IMR-90 (cell line): ENCODE measurements around the gene ADGRG3. TPM values are rescaled to one million over a fixed set of nuclear protein-coding genes. Genes with fewer than 3 reads are reported as not detected.

Experiments used
- ATAC-seq: fragments of 200-7000 bp; cut with Tn5 transposase; 2 replicates; pipeline ENCODE4 v1.9.1; 2020; ENCODE audit warnings: low read depth, mild to moderate bottlenecking, moderate library complexity
- BruUV-seq: library from RNA; stranded (reverse); fragments of 400-500 nt; replicated peaks from 2 replicates; lab custom pipeline; 2021; lab: Mats Ljungman, UMichigan
- CTCF ChIA-PET: fragments of 300-600 bp; formaldehyde crosslinking; extraction: SDS; loops from one replicate; lab custom pipeline; 2021; ENCODE audit warnings: antibody characterized with exemption; lab: Yijun Ruan, JAX
- POLR2A ChIA-PET: fragments of 300-600 bp; sonication (Branson Sonifier 250); formaldehyde crosslinking; loops from one replicate; lab custom pipeline; 2022; ENCODE audit warnings: antibody characterized with exemption; ENCODE audit not compliant: unreplicated experiment; lab: Charles Lee
- DNase-seq: peaks from one replicate; pipeline ENCODE4 v3.0.0; 2013
- H2AFZ ChIP-seq: replicated peaks from 2 replicates; pipeline ENCODE3; 2013; ENCODE audit warnings: low read length, mild to moderate bottlenecking; ENCODE audit not compliant: poor library complexity
- H2AK5ac ChIP-seq: 2 replicates; pipeline ENCODE4 v1.6.1; 2013; ENCODE audit warnings: low read depth, low read length, inconsistent platforms
- H2AK9ac ChIP-seq: replicated peaks from 2 replicates; pipeline ENCODE3; 2013; ENCODE audit warnings: mild to moderate bottlenecking, low read depth, low read length, moderate library complexity; ENCODE audit not compliant: poor library complexity
- H2BK120ac ChIP-seq: 2 replicates; pipeline ENCODE4 v1.6.1; 2013; ENCODE audit warnings: low read depth, low read length, inconsistent platforms
- H2BK15ac ChIP-seq: 3 replicates; pipeline ENCODE4 v1.6.1; 2013; ENCODE audit warnings: low read depth, low read length, inconsistent platforms
- H2BK20ac ChIP-seq: 2 replicates; pipeline ENCODE4 v1.6.1; 2013; ENCODE audit warnings: low read depth, mild to moderate bottlenecking, inconsistent platforms, low read length, moderate library complexity
- H2BK5ac ChIP-seq: 2 replicates; pipeline ENCODE4 v1.6.1; 2013; ENCODE audit warnings: mild to moderate bottlenecking, low read depth, low read length, inconsistent platforms; ENCODE audit not compliant: poor library complexity, severe bottlenecking
- H3K14ac ChIP-seq: replicated peaks from 2 replicates; pipeline ENCODE4 v1.6.1; 2013; ENCODE audit warnings: low read depth, low read length, inconsistent platforms
- H3K18ac ChIP-seq: 2 replicates; pipeline ENCODE4 v1.6.1; 2013; ENCODE audit warnings: low read depth, low read length, control low read depth
- H3K23ac ChIP-seq: 2 replicates; pipeline ENCODE4 v1.6.1; 2013; ENCODE audit warnings: low read depth, low read length, inconsistent platforms
- H3K27ac ChIP-seq: 2 replicates; pipeline ENCODE4 v1.5.1; 2013; ENCODE audit warnings: mild to moderate bottlenecking, control low read depth, low read length; ENCODE audit not compliant: insufficient read depth
- H3K27me3 ChIP-seq: 2 replicates; pipeline ENCODE4 v1.6.1; 2013; ENCODE audit warnings: low read length; ENCODE audit not compliant: control insufficient read depth, insufficient read depth
- H3K36me3 ChIP-seq: 2 replicates; pipeline ENCODE4 v1.6.1; 2013; ENCODE audit warnings: low read length, mixed read lengths; ENCODE audit not compliant: control insufficient read depth, insufficient read depth
- H3K4ac ChIP-seq: 2 replicates; pipeline ENCODE4 v1.6.1; 2013; ENCODE audit warnings: low read depth, low read length, inconsistent platforms
- H3K4me1 ChIP-seq: 2 replicates; pipeline ENCODE4 v1.6.1; 2013; ENCODE audit warnings: low read length, mixed read lengths; ENCODE audit not compliant: control insufficient read depth, insufficient read depth
- H3K4me2 ChIP-seq: 2 replicates; pipeline ENCODE4 v1.6.1; 2013; ENCODE audit warnings: low read depth, mild to moderate bottlenecking, control low read depth, low read length, moderate library complexity
- H3K4me3 ChIP-seq: 2 replicates; pipeline ENCODE4 v1.5.1; 2013; ENCODE audit warnings: low read depth, mild to moderate bottlenecking, control low read depth, low read length, moderate library complexity; ENCODE audit not compliant: insufficient read depth
- H3K56ac ChIP-seq: 2 replicates; pipeline ENCODE4 v1.6.1; 2013; ENCODE audit warnings: low read length, inconsistent platforms; ENCODE audit not compliant: insufficient read depth; ENCODE audit errors: extremely low read depth
- H3K79me1 ChIP-seq, 2 experiments: 2 replicates each; pipeline ENCODE4 v1.6.1; 2013; ENCODE audit warnings: low read length in 2 of 2, inconsistent platforms in 1 of 2, low read depth in 1 of 2
- H3K9ac ChIP-seq: 2 replicates; pipeline ENCODE4 v1.6.1; 2013; ENCODE audit warnings: low read depth, low read length, control low read depth
- H3K9me1 ChIP-seq: 2 replicates; pipeline ENCODE4 v1.6.1; 2013; ENCODE audit warnings: low read length, inconsistent platforms; ENCODE audit not compliant: insufficient read depth
- H3K9me3 ChIP-seq: 2 replicates; pipeline ENCODE4 v1.6.1; 2013; ENCODE audit warnings: low read length; ENCODE audit not compliant: control insufficient read depth, insufficient read depth
- H4K20me1 ChIP-seq: 2 replicates; pipeline ENCODE4 v1.6.1; 2013; ENCODE audit warnings: low read length, inconsistent platforms; ENCODE audit not compliant: insufficient read depth
- H4K5ac ChIP-seq: 2 replicates; pipeline ENCODE4 v1.6.1; 2013; ENCODE audit warnings: mild to moderate bottlenecking, low read depth, low read length, control low read depth
- H4K8ac ChIP-seq, 2 experiments: 2 replicates each; pipeline ENCODE4 v1.6.1; 2013; ENCODE audit warnings: low read depth in 2 of 2, low read length in 2 of 2, control low read depth in 1 of 2, inconsistent platforms in 1 of 2
- H4K91ac ChIP-seq: 2 replicates; pipeline ENCODE4 v1.6.1; 2013; ENCODE audit warnings: low read depth, low read length, inconsistent platforms; ENCODE audit not compliant: insufficient read depth
- BHLHE40 ChIP-seq: fragments of 150-350 bp; IDR thresholded peaks from 2 replicates; pipeline ENCODE4 v1.6.1; 2016; ENCODE audit warnings: mild to moderate bottlenecking, low read depth, low read length
- CEBPB ChIP-seq: IDR thresholded peaks from 2 replicates; pipeline ENCODE4 v1.6.1; 2012; ENCODE audit warnings: low read depth, low read length, improper control_type of control experiment
- FOS ChIP-seq: fragments of 150-350 bp; IDR thresholded peaks from 2 replicates; pipeline ENCODE4 v1.6.1; 2016; ENCODE audit warnings: low read depth, low read length
- MAFK ChIP-seq: IDR thresholded peaks from 2 replicates; pipeline ENCODE4 v1.6.1; 2012; ENCODE audit warnings: low read depth, low read length, improper control_type of control experiment
- MXI1 ChIP-seq: IDR thresholded peaks from 2 replicates; pipeline ENCODE4 v1.6.1; 2012; ENCODE audit warnings: low read depth, mild to moderate bottlenecking, low read length, moderate library complexity, borderline replicate concordance
- NFE2L2 ChIP-seq: fragments of 150-350 bp; IDR thresholded peaks from 2 replicates; pipeline ENCODE4 v1.6.1; 2016; ENCODE audit warnings: low read depth, mild to moderate bottlenecking, low read length
- RAD21 ChIP-seq: IDR thresholded peaks from 2 replicates; pipeline ENCODE4 v1.6.1; 2012; ENCODE audit warnings: low read length, improper control_type of control experiment
- RCOR1 ChIP-seq: IDR thresholded peaks from 2 replicates; pipeline ENCODE4 v1.6.1; 2012; ENCODE audit warnings: mild to moderate bottlenecking, low read length, improper control_type of control experiment; ENCODE audit not compliant: insufficient replicate concordance
- SMC3 ChIP-seq: fragments of 150-350 bp; IDR thresholded peaks from 2 replicates; pipeline ENCODE4 v1.6.1; 2016; ENCODE audit warnings: low read depth, mild to moderate bottlenecking, antibody characterized with exemption, low read length, moderate library complexity
- WGBS, 2 experiments: methylation state at CpG; one replicate each; pipeline versions ENCODE4 v1.1.5 to v1.1.7; 2013; ENCODE audit warnings: missing lambda C conversion rate in 2 of 2; ENCODE audit not compliant: insufficient read length in 1 of 2; ENCODE audit errors: extremely low coverage in 2 of 2; 5-methylcytosine and 5-hydroxymethylcytosine counted together
- dilution Hi-C: fragments of 300-500 bp; cut with HindIII; formaldehyde crosslinking; loops from one replicate; pipeline ENCODE4 v1.14.3; 2018; ENCODE audit warnings: low sequenced_read_pairs; ENCODE audit not compliant: unreplicated experiment
- in situ Hi-C: fragments of 300-500 bp; cut with MboI; formaldehyde crosslinking; loops from 3 replicates; pipeline ENCODE4 v1.14.3; 2019; ENCODE audit warnings: low sequenced_read_pairs, inconsistent platforms, mixed read lengths
- intact Hi-C: fragments of 100-400 bp; cut with micrococcal nuclease; formaldehyde crosslinking; loops from 2 replicates; pipeline ENCODE4 v1.10.0; 2022
- polyA plus RNA-seq, 3 experiments: library from polyadenylated mRNA; depleted of rRNA; stranded (reverse); fragments of >200 nt; gene quantifications; 2 replicates each; pipeline ENCODE4 v1.2.3, GENCODE V29; 2012; ENCODE audit warnings: low replicate concordance in 1 of 3
- total RNA-seq: library from RNA; depleted of rRNA; stranded (reverse); fragments of >200 nt; gene quantifications from 2 replicates; pipeline ENCODE4 v1.2.3, GENCODE V29; 2012
- TF ChIP-seq, protein P1 (sequence below): conservative IDR thresholded peaks from 2 replicates; pipeline ENCODE4 v1.5.1; 2012; ENCODE audit warnings: mild to moderate bottlenecking, low read depth, low read length, improper control_type of control experiment
- TF ChIP-seq, protein P2 (sequence below): fragments of 150-350 bp; IDR thresholded peaks from 2 replicates; pipeline ENCODE4 v1.6.1; 2017; ENCODE audit warnings: mild to moderate bottlenecking, antibody characterized with exemption, low read length, low read depth

Gene ADGRG3
- total and polyA plus RNA-seq, 2 of the 4 experiments (the other 2 are of a cell fraction) = not detected

DNA sequence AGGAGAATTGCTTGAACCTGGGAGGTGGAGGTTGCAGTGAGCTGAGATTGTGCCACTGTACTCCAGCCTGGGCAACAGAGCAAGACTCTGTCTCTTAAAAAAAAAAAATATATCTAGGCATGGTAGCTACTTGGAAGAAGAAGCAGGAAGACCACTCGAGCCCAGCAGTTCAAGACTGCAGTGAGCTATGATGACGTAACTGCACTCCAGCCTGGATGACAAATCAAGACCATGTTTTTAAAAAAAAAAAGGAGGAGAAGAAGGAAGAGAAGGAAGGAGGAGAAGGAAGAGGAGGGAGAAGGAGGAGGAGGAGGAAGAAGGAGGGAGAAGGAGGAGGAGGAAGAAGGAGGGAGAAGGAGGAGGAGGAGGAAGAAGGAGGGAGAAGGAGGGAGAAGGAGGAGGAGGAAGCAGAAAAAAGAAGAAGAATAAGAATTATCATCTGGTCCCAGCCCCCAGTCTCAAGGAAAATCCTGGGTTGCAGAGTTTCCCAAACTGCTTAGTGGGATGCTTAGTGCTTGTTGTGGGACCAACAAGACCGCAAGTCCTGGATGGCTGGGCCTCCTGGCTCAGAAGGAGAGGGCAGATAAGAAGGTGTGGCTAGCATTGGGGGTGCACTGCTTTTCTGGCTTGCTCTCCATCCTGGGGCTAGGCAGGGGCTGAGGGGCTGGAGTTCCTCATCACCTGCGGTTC lies 22.8 kb downstream of the ADGRG3 start:
- Histone ChIP-seq H3K14ac (no peak overlapping the region), H3K18ac (no peak overlapping the region), H3K4ac (no peak overlapping the region), H4K91ac (no peak overlapping the region), H3K23ac (no peak overlapping the region), H4K8ac (no peak overlapping the region), H2BK20ac (no peak overlapping the region), H2AK5ac (no peak overlapping the region), H2AK9ac (no peak overlapping the region), H3K9me1 (no peaks in the 10 kb centered on the region), H3K4me1 (no peaks in the 10 kb centered on the region), H3K79me1 (no peaks in the 10 kb centered on the region), H3K56ac (no peak overlapping the region), H3K9ac (no peak overlapping the region), H2BK5ac (no peak overlapping the region), H2BK15ac (no peak overlapping the region), H4K5ac (no peak overlapping the region), H3K9me3 (no peaks in the 10 kb centered on the region), H3K4me2 (no peak overlapping the region), H3K36me3 (no peaks in the 10 kb centered on the region), H3K27me3 (peaks cover 77% of the 10 kb centered on the region), H3K4me3 (no peak overlapping the region), H2BK120ac (no peak overlapping the region), H3K27ac (no peak overlapping the region), H4K20me1 (no peaks in the 10 kb centered on the region), H2AFZ (no peak overlapping the region)
- WGBS, 2 experiments = 86% methylated on average over 1 of the region's 4 CpGs; no CpG with 5 or more reads in 1 of the 2 experiments
- ATAC-seq (no peak), DNase-seq (peak; percentile 7)
- TF ChIP-seq RAD21 (no peak), SMC3 (no peak), RCOR1 (no peak), MAFK (no peak), BHLHE40 (no peak), CEBPB (no peak; the same call in 1 of the 2 replicates), FOS (no peak), MXI1 (no peak), NFE2L2 (no peak)
- TF ChIP-seq, protein P1, sequence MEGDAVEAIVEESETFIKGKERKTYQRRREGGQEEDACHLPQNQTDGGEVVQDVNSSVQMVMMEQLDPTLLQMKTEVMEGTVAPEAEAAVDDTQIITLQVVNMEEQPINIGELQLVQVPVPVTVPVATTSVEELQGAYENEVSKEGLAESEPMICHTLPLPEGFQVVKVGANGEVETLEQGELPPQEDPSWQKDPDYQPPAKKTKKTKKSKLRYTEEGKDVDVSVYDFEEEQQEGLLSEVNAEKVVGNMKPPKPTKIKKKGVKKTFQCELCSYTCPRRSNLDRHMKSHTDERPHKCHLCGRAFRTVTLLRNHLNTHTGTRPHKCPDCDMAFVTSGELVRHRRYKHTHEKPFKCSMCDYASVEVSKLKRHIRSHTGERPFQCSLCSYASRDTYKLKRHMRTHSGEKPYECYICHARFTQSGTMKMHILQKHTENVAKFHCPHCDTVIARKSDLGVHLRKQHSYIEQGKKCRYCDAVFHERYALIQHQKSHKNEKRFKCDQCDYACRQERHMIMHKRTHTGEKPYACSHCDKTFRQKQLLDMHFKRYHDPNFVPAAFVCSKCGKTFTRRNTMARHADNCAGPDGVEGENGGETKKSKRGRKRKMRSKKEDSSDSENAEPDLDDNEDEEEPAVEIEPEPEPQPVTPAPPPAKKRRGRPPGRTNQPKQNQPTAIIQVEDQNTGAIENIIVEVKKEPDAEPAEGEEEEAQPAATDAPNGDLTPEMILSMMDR = no peak
- TF ChIP-seq, protein P2, sequence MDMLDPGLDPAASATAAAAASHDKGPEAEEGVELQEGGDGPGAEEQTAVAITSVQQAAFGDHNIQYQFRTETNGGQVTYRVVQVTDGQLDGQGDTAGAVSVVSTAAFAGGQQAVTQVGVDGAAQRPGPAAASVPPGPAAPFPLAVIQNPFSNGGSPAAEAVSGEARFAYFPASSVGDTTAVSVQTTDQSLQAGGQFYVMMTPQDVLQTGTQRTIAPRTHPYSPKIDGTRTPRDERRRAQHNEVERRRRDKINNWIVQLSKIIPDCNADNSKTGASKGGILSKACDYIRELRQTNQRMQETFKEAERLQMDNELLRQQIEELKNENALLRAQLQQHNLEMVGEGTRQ = no peak
- intact Hi-C loops = no loop called here
- in situ Hi-C loops = no loop called here
- ChIA-PET POLR2A (no interaction called here), CTCF (no interaction called here)
- no TSS peak for BruUV-seq
- dilution Hi-C loops = no loop called here
